HG02588 (cell line): Measurements from ENCODE around the gene SGCE.

Experiments
- ATAC-seq: cut with Tn5 transposase; IDR thresholded peaks from one replicate; pipeline ENCODE4 v1.9.1; 2021; ENCODE audit warnings: mild to moderate bottlenecking, moderate library complexity; ENCODE audit not compliant: unreplicated experiment

Gene SGCE

GRCh38 chr7:94575646-94576045 is 80.3 kb downstream of the SGCE start:
- ATAC-seq: no peak

GRCh38 chr7:94571816-94572215 is 84.1 kb downstream of the SGCE start:
- ATAC-seq: no peak

GRCh38 chr7:94567396-94567795 is 88.5 kb downstream of the SGCE start:
- no peak for ATAC-seq

- no peak for ATAC-seq
Measured at GRCh38 chr7:94565247-94565894, 90.6 kb downstream of the SGCE start.

DNA sequence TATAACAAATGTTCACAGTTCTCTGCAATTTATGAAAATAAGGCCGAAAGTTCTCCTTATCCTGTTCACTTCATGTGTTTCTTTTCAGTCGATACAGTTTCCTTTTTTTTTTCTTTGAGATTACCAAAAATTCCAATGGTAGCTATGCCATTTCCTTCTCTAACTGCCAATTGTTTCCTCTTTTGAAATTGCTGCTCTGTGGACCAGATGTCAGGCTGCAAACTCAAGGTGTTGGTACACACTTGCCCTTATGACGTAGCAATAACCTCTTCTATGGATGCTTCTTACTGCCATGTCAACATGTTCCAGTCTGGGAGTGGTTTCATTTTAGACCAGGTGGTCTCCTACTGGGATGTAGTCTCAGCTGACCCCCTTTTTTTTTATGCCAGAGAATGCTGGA is 93.4 kb downstream of the SGCE start:
- ATAC-seq: no peak

DNA sequence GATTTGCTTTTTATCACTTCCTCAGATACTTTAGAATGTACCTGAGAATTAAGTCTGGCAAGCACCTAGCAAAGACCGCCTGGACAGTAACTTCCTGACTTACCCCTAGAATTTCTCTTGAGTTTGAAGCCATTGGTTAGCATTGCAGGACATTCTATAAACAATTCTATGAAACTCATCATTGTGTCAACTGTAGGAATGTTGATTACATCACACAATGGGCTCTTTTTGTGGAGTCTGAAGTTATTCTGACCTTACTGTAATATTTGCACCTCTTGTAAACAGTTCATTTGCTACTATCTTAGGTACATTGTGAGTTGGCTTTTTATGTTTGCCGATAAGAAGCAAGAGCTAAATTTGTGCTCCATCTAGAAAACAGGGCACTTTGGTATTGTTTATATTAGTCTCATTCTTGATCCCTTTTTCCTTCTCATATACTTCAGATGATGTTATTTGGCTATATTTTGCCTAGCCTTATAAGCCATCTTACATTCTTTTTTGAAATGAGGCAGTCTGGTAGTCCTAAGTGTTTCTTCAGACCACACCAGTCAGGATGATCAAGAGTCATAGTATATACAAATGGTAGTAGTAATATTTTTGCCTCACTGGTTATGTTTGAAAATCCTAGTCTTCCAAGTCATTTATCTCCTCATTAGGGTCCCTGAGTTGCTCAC is 94.0 kb downstream of the SGCE start:
- no peak for ATAC-seq

GRCh38 chr7:94559972-94560371 is 96.0 kb downstream of the SGCE start:
- no peak for ATAC-seq

GRCh38 chr7:94557215-94557614 is 98.7 kb downstream of the SGCE start:
- ATAC-seq: no peak

- no peak for ATAC-seq
Measured at GRCh38 chr7:94556028-94556427, 99.9 kb downstream of the SGCE start.

GRCh38 chr7:94547126-94547525 is 108.8 kb downstream of the SGCE start:
- ATAC-seq: no peak

GRCh38 chr7:94540428-94540827 is 115.5 kb downstream of the SGCE start:
- ATAC-seq: no peak
